Left renal cortex interstitium (tissue), 4 donors: ENCODE data around the gene CACNG8. TPM values are rescaled to one million over a fixed set of nuclear protein-coding genes. Genes with fewer than 3 reads are reported as not detected.
"Not testable (repeated sequence)": the region's sequence is repeated elsewhere in the genome, so short reads cannot be mapped to it uniquely, and the experiment has no call there.

Experiments
- DNase-seq, 4 donors: peaks; one replicate each; pipeline ENCODE4 v3.0.0-alpha.2; 2013; ENCODE audit warnings: low read depth in 4 of 4, low spot score in 2 of 4, missing footprints in 1 of 4
- polyA plus RNA-seq, 4 donors: library from polyadenylated mRNA; unstranded; fragments of 120-200 nt; gene quantifications; one replicate each; pipeline ENCODE4 v1.2.1, GENCODE V29; 2013; ENCODE audit not compliant: insufficient read length in 4 of 4

CACNG8 gene
- polyA plus RNA-seq, 4 donors, result 0.16 to 0.62 (median 0.35) TPM

GRCh38 chr19:54029930-54030490 is 67.3 kb downstream of the CACNG8 start:
- DNase-seq, result no peak

GRCh38 chr19:54030895-54031586 is 68.3 kb downstream of the CACNG8 start:
- no peak for DNase-seq

GRCh38 chr19:54035215-54036178 is 72.8 kb downstream of the CACNG8 start:
- DNase-seq, result no peak

GRCh38 chr19:54036542-54036941 is 73.8 kb downstream of the CACNG8 start:
- not testable (repeated sequence) for DNase-seq

Other genes starting within 250 kb of the CACNG8 start
- under 1 TPM; 0.16 to 0.40 (median 0.23) TPM for gene NLRP12, start 138.6 kb upstream of the CACNG8 start, polyA plus RNA-seq
- gene MYADM, start 95.1 kb upstream of the CACNG8 start, polyA plus RNA-seq, result 10 to 100 TPM; 61.3 to 95.9 (median 76.5) TPM
- gene PRKCG, start 80.7 kb upstream of the CACNG8 start, polyA plus RNA-seq, result under 1 TPM; 0.31 to 0.92 (median 0.80) TPM
- 1 to 10 TPM in 1 of 4 donors, under 1 TPM in 3; 0.66 to 1.4 (median 0.99) TPM for gene CACNG7, start 53.7 kb upstream of the CACNG8 start, polyA plus RNA-seq
- 1 to 10 TPM in 2 of 4 donors, under 1 TPM in 2; 0.79 to 1.4 (median 1.1) TPM for gene CACNG6, start 28.7 kb downstream of the CACNG8 start, polyA plus RNA-seq
- gene VSTM1, start 101.0 kb downstream of the CACNG8 start, polyA plus RNA-seq, result under 1 TPM in 3 of 4 donors, not detected in 1; 0.22 to 0.34 (median 0.27) TPM
- under 1 TPM in 2 of 4 donors, not detected in 2; 0.22 to 0.33 TPM for gene TARM1, start 118.4 kb downstream of the CACNG8 start, polyA plus RNA-seq
- under 1 TPM; 0.30 to 0.47 (median 0.36) TPM for gene OSCAR, start 137.9 kb downstream of the CACNG8 start, polyA plus RNA-seq
- 100 to 1,000 TPM in 3 of 4 donors, 10 to 100 TPM in 1; 87.1 to 188 (median 133) TPM for gene NDUFA3, start 139.9 kb downstream of the CACNG8 start, polyA plus RNA-seq
- gene TFPT, start 152.7 kb downstream of the CACNG8 start, polyA plus RNA-seq, result 10 to 100 TPM; 13.1 to 23.6 (median 20.1) TPM
- 10 to 100 TPM; 69.5 to 75.8 (median 71.8) TPM for gene PRPF31, start 152.8 kb downstream of the CACNG8 start, polyA plus RNA-seq
- gene CNOT3, start 174.8 kb downstream of the CACNG8 start, polyA plus RNA-seq, result 10 to 100 TPM; 66.6 to 74.0 (median 69.4) TPM
- 10 to 100 TPM in 1 of 4 donors, 1 to 10 TPM in 3; 7.8 to 11.1 (median 9.7) TPM for gene LENG1, start 196.8 kb downstream of the CACNG8 start, polyA plus RNA-seq
- 10 to 100 TPM; 27.1 to 48.0 (median 36.6) TPM for gene TMC4, start 210.2 kb downstream of the CACNG8 start, polyA plus RNA-seq
- 10 to 100 TPM; 48.8 to 93.3 (median 80.8) TPM for gene MBOAT7, start 226.6 kb downstream of the CACNG8 start, polyA plus RNA-seq
- 10 to 100 TPM; 47.0 to 72.4 (median 58.4) TPM for gene TSEN34, start 228.4 kb downstream of the CACNG8 start, polyA plus RNA-seq
- gene RPS9, start 237.9 kb downstream of the CACNG8 start, polyA plus RNA-seq, result 1,000 to 10,000 TPM; 1,470 to 2,055 (median 1,604) TPM